ENCODE data around the gene PRKX. TPM values are rescaled to one million over a fixed set of nuclear protein-coding genes. Genes with fewer than 3 reads are reported as not detected.

The PRKX gene
- total and polyA plus RNA-seq, 2 of the 8 experiments (the other 6 are each of a cell fraction or from before 2014, with no cell fraction given) = 19.4 to 55.3 TPM

GRCh38 chrX:3748052-3748559 is 34.7 kb upstream of the PRKX start (continued):
- TF ChIP-seq POU5F1 (IDR thresholded peaks at IDR 0.05; ENCODE audit: low read depth, low read length) (no peak), ATF2 (IDR thresholded peaks at IDR 0.05; ENCODE audit: low read length) (no peak), TAF7 (optimal IDR thresholded peaks at IDR 0.05; ENCODE audit: borderline replicate concordance, low read depth, low read length) (no peak), KDM4A (IDR thresholded peaks at IDR 0.05; ENCODE audit: low read depth, low read length, severe bottlenecking) (no peak)
